SU-DHL-6 (cell line): ENCODE data around the gene HNRNPU.

ENCODE experiments used
- EZH2phosphoT487 ChIP-seq: fragments of 200-600 bp; sonication (generic), shearing (Covaris generic); conservative IDR thresholded peaks from 2 replicates; pipeline ENCODE4 v1.6.1; 2018; ENCODE audit warnings: mild to moderate bottlenecking, antibody characterized with exemption, low read length, moderate library complexity, mixed read lengths
- TF ChIP-seq, protein P1 (sequence below): fragments of 200-600 bp; sonication (generic); IDR thresholded peaks from one replicate; pipeline ENCODE4 v1.5.1; 2017; ENCODE audit warnings: antibody characterized with exemption, mild to moderate bottlenecking, low read length, moderate library complexity; ENCODE audit not compliant: insufficient read depth, poor library complexity, severe bottlenecking

DNA sequence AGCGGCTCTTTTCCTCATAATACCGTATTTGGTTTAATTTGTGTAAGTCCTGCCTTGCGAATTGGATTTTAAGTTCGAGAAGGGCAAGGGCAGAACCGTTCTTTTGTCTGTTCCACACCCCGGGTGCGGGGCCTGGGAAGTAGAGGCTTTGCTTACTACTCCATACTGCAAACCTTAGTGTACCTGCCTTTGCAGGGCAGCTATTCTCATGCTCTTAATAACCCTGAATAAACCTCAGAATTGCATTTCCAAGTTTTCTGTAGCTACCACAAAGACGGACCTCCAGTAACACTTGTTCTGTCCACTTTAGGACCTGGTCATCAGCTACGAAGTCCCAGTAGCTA is 657 bp upstream of the HNRNPU start:
- TF ChIP-seq, protein P1, sequence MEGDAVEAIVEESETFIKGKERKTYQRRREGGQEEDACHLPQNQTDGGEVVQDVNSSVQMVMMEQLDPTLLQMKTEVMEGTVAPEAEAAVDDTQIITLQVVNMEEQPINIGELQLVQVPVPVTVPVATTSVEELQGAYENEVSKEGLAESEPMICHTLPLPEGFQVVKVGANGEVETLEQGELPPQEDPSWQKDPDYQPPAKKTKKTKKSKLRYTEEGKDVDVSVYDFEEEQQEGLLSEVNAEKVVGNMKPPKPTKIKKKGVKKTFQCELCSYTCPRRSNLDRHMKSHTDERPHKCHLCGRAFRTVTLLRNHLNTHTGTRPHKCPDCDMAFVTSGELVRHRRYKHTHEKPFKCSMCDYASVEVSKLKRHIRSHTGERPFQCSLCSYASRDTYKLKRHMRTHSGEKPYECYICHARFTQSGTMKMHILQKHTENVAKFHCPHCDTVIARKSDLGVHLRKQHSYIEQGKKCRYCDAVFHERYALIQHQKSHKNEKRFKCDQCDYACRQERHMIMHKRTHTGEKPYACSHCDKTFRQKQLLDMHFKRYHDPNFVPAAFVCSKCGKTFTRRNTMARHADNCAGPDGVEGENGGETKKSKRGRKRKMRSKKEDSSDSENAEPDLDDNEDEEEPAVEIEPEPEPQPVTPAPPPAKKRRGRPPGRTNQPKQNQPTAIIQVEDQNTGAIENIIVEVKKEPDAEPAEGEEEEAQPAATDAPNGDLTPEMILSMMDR = no peak
- TF ChIP-seq EZH2phosphoT487 = no peak
